HFFc6 (cell line): ENCODE data around the gene CACNA1H. TPM values are rescaled to one million over a fixed set of nuclear protein-coding genes. Genes with fewer than 3 reads are reported as not detected.

Experiments
- DNase-seq: peaks from one replicate; pipeline ENCODE4 v3.0.0-alpha.2; 2018
- H3K27ac Mint-ChIP-seq: 2 replicates; pipeline ENCODE4 v1.8.0; 2020; ENCODE audit warnings: mild to moderate bottlenecking, mixed read lengths
- H3K27me3 Mint-ChIP-seq: 2 replicates; pipeline ENCODE4 v1.8.0; 2021; ENCODE audit warnings: mild to moderate bottlenecking, moderate library complexity, mixed read lengths; ENCODE audit not compliant: insufficient read depth
- H3K36me3 Mint-ChIP-seq: 2 replicates; pipeline ENCODE4 v1.8.0; 2021; ENCODE audit warnings: low read depth, mixed read lengths
- H3K4me1 Mint-ChIP-seq: 2 replicates; pipeline ENCODE4 v1.8.0; 2020; ENCODE audit warnings: low read depth, mixed read lengths
- H3K4me3 Mint-ChIP-seq: 2 replicates; pipeline ENCODE4 v1.8.0; 2020; ENCODE audit warnings: mild to moderate bottlenecking, moderate library complexity, mixed read lengths
- H3K9me3 Mint-ChIP-seq: 2 replicates; pipeline ENCODE4 v1.8.0; 2020; ENCODE audit warnings: mild to moderate bottlenecking, mixed read lengths
- total RNA-seq, 6 experiments: library from RNA; stranded (reverse); fragmentation: NEBNext Ultra II Directional; extraction: Animal tissue kit (Norgen Biotek cat#: 25700); gene quantifications; 2 replicates in 1 of 6; 3 replicates in 5 of 6; pipeline ENCODE4 v1.2.3, GENCODE V29; 2021
- TF ChIP-seq, protein P1 (sequence below): fragments of 200-600 bp; sonication (generic); IDR thresholded peaks from 2 replicates; pipeline ENCODE4 v1.5.0; 2021; ENCODE audit warnings: antibody characterized with exemption, mild to moderate bottlenecking

CACNA1H gene
- total RNA-seq, 6 experiments from 2014 or later = 0.03 to 0.05 TPM; not detected in 4

- Mint-ChIP-seq H3K27me3 (peaks cover 6% of the 10 kb centered on the region), H3K27ac (no peak overlapping the region), H3K36me3 (no peaks in the 10 kb centered on the region), H3K9me3 (peaks cover 8% of the 10 kb centered on the region; the same call in 1 of the 2 replicates), H3K4me3 (no peak overlapping the region), H3K4me1 (no peaks in the 10 kb centered on the region)
- DNase-seq = no peak
- TF ChIP-seq, protein P1, sequence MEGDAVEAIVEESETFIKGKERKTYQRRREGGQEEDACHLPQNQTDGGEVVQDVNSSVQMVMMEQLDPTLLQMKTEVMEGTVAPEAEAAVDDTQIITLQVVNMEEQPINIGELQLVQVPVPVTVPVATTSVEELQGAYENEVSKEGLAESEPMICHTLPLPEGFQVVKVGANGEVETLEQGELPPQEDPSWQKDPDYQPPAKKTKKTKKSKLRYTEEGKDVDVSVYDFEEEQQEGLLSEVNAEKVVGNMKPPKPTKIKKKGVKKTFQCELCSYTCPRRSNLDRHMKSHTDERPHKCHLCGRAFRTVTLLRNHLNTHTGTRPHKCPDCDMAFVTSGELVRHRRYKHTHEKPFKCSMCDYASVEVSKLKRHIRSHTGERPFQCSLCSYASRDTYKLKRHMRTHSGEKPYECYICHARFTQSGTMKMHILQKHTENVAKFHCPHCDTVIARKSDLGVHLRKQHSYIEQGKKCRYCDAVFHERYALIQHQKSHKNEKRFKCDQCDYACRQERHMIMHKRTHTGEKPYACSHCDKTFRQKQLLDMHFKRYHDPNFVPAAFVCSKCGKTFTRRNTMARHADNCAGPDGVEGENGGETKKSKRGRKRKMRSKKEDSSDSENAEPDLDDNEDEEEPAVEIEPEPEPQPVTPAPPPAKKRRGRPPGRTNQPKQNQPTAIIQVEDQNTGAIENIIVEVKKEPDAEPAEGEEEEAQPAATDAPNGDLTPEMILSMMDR = no peak
Measured at GRCh38 chr16:1206326-1206725, 53.4 kb downstream of the CACNA1H start.

DNA sequence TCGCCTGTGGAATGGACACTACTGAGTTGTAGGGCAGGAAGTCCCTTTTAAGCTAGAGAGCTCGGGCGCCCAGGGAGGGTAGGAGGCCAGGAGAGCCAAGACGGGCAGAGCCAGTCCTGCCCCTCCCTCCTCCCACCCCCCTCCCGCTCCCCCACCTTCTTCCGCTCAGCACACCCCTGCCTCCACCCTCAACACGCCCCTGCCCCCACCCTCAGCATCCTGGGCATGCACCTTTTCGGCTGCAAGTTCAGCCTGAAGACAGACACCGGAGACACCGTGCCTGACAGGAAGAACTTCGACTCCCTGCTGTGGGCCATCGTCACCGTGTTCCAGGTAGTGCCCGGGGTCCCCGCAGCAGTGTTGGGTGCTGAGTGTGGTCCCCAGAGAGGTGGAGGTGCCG is 53.9 kb downstream of the CACNA1H start:
- H3K27me3 Mint-ChIP-seq = peaks cover 6% of the 10 kb centered on the region
- no peaks in the 10 kb centered on the region for H3K36me3 Mint-ChIP-seq
- H3K4me1 Mint-ChIP-seq = no peaks in the 10 kb centered on the region
- no peak for DNase-seq
- peaks cover 5% of the 10 kb centered on the region; the same call in 1 of the 2 replicates for H3K9me3 Mint-ChIP-seq
- TF ChIP-seq, protein P1 = no peak
- no peak overlapping the region for H3K4me3 Mint-ChIP-seq
- no peak overlapping the region for H3K27ac Mint-ChIP-seq

GRCh38 chr16:1208239-1208830 is 55.4 kb downstream of the CACNA1H start:
- Mint-ChIP-seq H3K4me3 (no peak overlapping the region), H3K4me1 (no peaks in the 10 kb centered on the region), H3K27me3 (peaks cover 5% of the 10 kb centered on the region), H3K9me3 (peaks cover 5% of the 10 kb centered on the region; the same call in 1 of the 2 replicates), H3K36me3 (no peaks in the 10 kb centered on the region), H3K27ac (no peak overlapping the region)
- TF ChIP-seq, protein P1 = no peak
- no peak for DNase-seq

GRCh38 chr16:1209081-1209480 is 56.2 kb downstream of the CACNA1H start:
- H3K27ac Mint-ChIP-seq = no peak overlapping the region
- H3K27me3 Mint-ChIP-seq = no peaks in the 10 kb centered on the region
- H3K4me1 Mint-ChIP-seq = no peaks in the 10 kb centered on the region
- H3K9me3 Mint-ChIP-seq = 0 out of 2 replicates have a peak, but pooled peaks cover 5% of the 10 kb centered on the region
- TF ChIP-seq, protein P1 = no peak
- DNase-seq = no peak
- H3K4me3 Mint-ChIP-seq = no peak overlapping the region
- H3K36me3 Mint-ChIP-seq = no peaks in the 10 kb centered on the region

GRCh38 chr16:1210461-1210860 is 57.6 kb downstream of the CACNA1H start:
- 0 out of 2 replicates have a peak, but pooled peaks cover 5% of the 10 kb centered on the region for H3K9me3 Mint-ChIP-seq

More at GRCh38 chr16:1210461-1210860, 57.6 kb downstream of the CACNA1H start:
- no peak overlapping the region for H3K27ac Mint-ChIP-seq
- TF ChIP-seq, protein P1 = no peak
- DNase-seq = no peak
- H3K36me3 Mint-ChIP-seq = no peaks in the 10 kb centered on the region
- no peaks in the 10 kb centered on the region for H3K27me3 Mint-ChIP-seq
- no peaks in the 10 kb centered on the region for H3K4me1 Mint-ChIP-seq
- no peak overlapping the region for H3K4me3 Mint-ChIP-seq
